Urinary bladder (tissue), 4 donors: Measurements from ENCODE around the gene BLOC1S3. TPM values are rescaled to one million over a fixed set of nuclear protein-coding genes. Genes with fewer than 3 reads are reported as not detected.

ENCODE experiments used
- DNase-seq: peaks from one replicate; pipeline ENCODE4 v3.0.0-alpha.2; 2015; ENCODE audit errors: extremely low spot score
- H3K27ac ChIP-seq: one replicate; pipeline ENCODE4 v1.5.1; 2013; ENCODE audit warnings: low read depth, mild to moderate bottlenecking, moderate library complexity
- H3K36me3 ChIP-seq: one replicate; pipeline ENCODE4 v1.6.1; 2013; ENCODE audit warnings: mild to moderate bottlenecking, moderate library complexity; ENCODE audit not compliant: insufficient read depth
- H3K4me1 ChIP-seq: one replicate; pipeline ENCODE4 v1.6.1; 2013; ENCODE audit warnings: mild to moderate bottlenecking, moderate library complexity; ENCODE audit not compliant: insufficient read depth
- H3K4me3 ChIP-seq: one replicate; pipeline ENCODE4 v1.5.1; 2013; ENCODE audit warnings: low read depth, low read length
- WGBS: extraction: QIAGEN DNeasy Blood & Tissue Kit; methylation state at CpG from one replicate; pipeline ENCODE4 v1.1.7; 2013; 5-methylcytosine and 5-hydroxymethylcytosine counted together
- polyA plus RNA-seq: library from polyadenylated mRNA; stranded (reverse); fragments of 200-250 nt; gene quantifications from one replicate; pipeline ENCODE4 v1.2.3, GENCODE V29; 2013
- total RNA-seq: library from RNA; depleted of rRNA; stranded (reverse); fragments of >200 nt; gene quantifications from one replicate; pipeline ENCODE4 v1.2.3, GENCODE V29; 2014
- donor health status: healthy with polysubstance abuse.
- donor health status: healthy.

The BLOC1S3 gene
- total and polyA plus RNA-seq, 2 donors = 3.9 to 9.3 TPM

- Histone ChIP-seq H3K4me1 (no peaks in the 10 kb centered on the region), H3K36me3 (peaks cover 3% of the 10 kb centered on the region), H3K4me3 (no peak overlapping the region), H3K27ac (no peak overlapping the region)
- DNase-seq = no peak
- 93% methylated on average over 28 of the region's 28 CpGs for WGBS
Measured at GRCh38 chr19:45141203-45141900, 37.2 kb upstream of the BLOC1S3 start.

GRCh38 chr19:45142016-45142725 lies 36.4 kb upstream of the BLOC1S3 start:
- no peak for DNase-seq
- no peaks in the 10 kb centered on the region for H3K4me1 ChIP-seq
- H3K4me3 ChIP-seq = no peak overlapping the region
- H3K36me3 ChIP-seq = peaks cover 3% of the 10 kb centered on the region
- no peak overlapping the region for H3K27ac ChIP-seq
- 93% methylated on average over 33 of the region's 33 CpGs for WGBS

GRCh38 chr19:45142726-45143110 lies 35.9 kb upstream of the BLOC1S3 start:
- no peak overlapping the region for H3K4me3 ChIP-seq
- no peaks in the 10 kb centered on the region for H3K4me1 ChIP-seq
- peaks cover 3% of the 10 kb centered on the region for H3K36me3 ChIP-seq
- WGBS = 72% methylated on average over 9 of the region's 9 CpGs
- H3K27ac ChIP-seq = no peak overlapping the region
- no peak for DNase-seq

- Histone ChIP-seq H3K27ac (no peak overlapping the region), H3K36me3 (peaks cover 2% of the 10 kb centered on the region), H3K4me3 (no peak overlapping the region), H3K4me1 (no peaks in the 10 kb centered on the region)
- DNase-seq = no peak
- 96% methylated on average over 53 of the region's 53 CpGs for WGBS
Measured at GRCh38 chr19:45144431-45145269, 33.9 kb upstream of the BLOC1S3 start.

- DNase-seq = no peak
- H3K36me3 ChIP-seq = peaks cover 2% of the 10 kb centered on the region
- WGBS = 92% methylated on average over 54 of the region's 54 CpGs
Measured at GRCh38 chr19:45145270-45146189, 33.1 kb upstream of the BLOC1S3 start.

GRCh38 chr19:45146251-45146650 lies 32.3 kb upstream of the BLOC1S3 start:
- H3K36me3 ChIP-seq = peaks cover 2% of the 10 kb centered on the region
- no peak overlapping the region for H3K4me3 ChIP-seq
- H3K4me1 ChIP-seq = no peaks in the 10 kb centered on the region
- DNase-seq = no peak
- 76% methylated on average over 13 of the region's 13 CpGs for WGBS
- no peak overlapping the region for H3K27ac ChIP-seq

More at GRCh38 chr19:45145270-45146189, 33.1 kb upstream of the BLOC1S3 start:
- Histone ChIP-seq H3K27ac (no peak overlapping the region), H3K4me3 (no peak overlapping the region), H3K4me1 (no peaks in the 10 kb centered on the region)

GRCh38 chr19:45146741-45147205 lies 31.8 kb upstream of the BLOC1S3 start:
- Histone ChIP-seq H3K36me3 (peaks cover 2% of the 10 kb centered on the region), H3K4me3 (no peak overlapping the region), H3K4me1 (no peaks in the 10 kb centered on the region), H3K27ac (no peak overlapping the region)
- 76% methylated on average over 18 of the region's 18 CpGs for WGBS
- DNase-seq = no peak

DNA sequence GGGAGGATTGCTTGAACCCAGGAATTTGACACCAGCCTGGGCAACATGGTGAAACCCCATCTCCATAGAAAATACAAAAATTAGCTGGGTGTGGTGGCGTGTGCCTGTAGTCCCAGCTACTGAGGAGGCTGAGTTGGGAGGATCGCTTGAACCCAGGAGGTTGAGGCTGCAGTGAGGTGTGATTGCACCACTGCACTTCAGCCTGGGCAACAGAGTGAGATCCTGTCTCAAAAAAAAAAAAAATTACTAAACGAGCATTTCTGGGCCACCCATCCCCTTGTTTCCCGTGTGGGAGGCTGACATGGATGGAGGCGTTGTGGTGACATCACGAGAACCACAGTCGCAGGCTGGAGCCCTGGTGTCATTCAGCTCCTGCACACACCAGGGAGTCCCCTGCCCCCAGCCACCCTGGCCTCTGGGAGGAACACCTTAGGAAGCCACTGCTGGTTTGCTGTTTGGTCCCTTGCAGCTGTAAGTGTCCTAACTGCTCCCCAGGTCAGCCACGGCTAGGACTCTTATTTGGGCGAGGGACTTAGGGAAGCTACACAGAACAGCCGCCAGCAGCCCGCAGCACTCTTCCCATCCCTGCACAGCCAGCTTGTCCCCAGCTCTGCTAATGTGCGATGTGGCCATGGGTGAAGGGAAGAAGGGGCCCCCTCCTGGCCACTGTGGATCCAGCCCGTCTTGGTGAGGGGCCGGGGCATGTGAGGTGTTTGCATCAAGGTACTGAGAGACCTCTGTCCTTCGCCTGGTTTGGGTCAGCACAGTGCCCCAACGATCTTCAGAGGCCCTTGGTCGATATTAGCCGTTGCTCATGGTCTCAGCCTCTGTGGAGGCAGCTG lies 30.5 kb upstream of the BLOC1S3 start:
- Histone ChIP-seq H3K4me3 (no peak overlapping the region), H3K4me1 (no peaks in the 10 kb centered on the region), H3K36me3 (peaks cover 2% of the 10 kb centered on the region), H3K27ac (no peak overlapping the region)
- WGBS = 81% methylated on average over 18 of the region's 18 CpGs
- DNase-seq = no peak

DNA sequence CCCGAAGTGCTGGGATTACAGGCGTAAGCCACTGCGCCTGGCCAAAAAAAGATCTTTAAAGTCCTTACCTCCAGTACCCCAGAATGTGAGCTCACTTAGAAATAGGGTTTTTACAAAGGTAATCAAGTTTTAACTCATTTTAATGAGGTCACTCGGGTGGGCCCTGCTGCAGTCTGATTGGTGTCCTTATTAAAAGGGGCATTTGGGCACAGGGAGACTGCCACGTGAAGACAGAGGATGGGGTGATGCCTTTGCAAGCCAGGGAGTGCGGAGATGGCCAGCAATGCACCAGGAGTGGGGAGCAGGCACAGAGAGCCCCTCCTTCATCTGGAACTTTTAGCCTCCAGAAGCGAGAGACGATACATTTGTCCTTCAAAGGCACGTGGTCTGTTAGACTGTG lies 29.5 kb upstream of the BLOC1S3 start:
- Histone ChIP-seq H3K4me3 (no peak overlapping the region), H3K36me3 (no peaks in the 10 kb centered on the region), H3K27ac (no peak overlapping the region), H3K4me1 (no peaks in the 10 kb centered on the region)
- WGBS = 84% methylated on average over 9 of the region's 9 CpGs
- DNase-seq = no peak

DNA sequence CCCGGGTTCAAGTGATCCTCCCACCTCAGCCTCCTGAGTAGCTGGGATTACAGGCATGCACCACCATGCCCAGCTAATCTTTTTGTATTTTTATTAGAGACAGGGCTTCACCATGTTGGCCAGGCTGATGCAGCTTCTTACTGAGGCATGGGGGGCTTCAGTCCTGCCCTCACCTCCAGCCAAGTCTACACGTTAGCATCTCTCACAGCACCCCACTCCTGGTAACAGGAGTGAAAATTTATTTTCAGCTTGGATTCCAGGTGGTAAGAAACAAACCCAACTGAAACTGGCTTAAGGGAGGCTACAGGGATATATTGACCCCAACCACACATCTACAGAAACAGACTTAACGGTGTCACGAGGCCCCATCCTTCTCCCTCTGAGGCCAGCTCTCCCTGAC lies 28.4 kb upstream of the BLOC1S3 start:
- 90% methylated on average over 4 of the region's 4 CpGs for WGBS
- no peak for DNase-seq
- Histone ChIP-seq H3K27ac (no peak overlapping the region), H3K4me3 (no peak overlapping the region), H3K4me1 (no peaks in the 10 kb centered on the region), H3K36me3 (no peaks in the 10 kb centered on the region)

GRCh38 chr19:45150751-45151281 lies 27.8 kb upstream of the BLOC1S3 start:
- no peak for DNase-seq
- H3K4me1 ChIP-seq = no peaks in the 10 kb centered on the region
- 58% methylated on average over 4 of the region's 4 CpGs for WGBS
- no peak overlapping the region for H3K27ac ChIP-seq
- no peaks in the 10 kb centered on the region for H3K36me3 ChIP-seq
- no peak overlapping the region for H3K4me3 ChIP-seq

GRCh38 chr19:45151320-45151719 lies 27.3 kb upstream of the BLOC1S3 start:
- DNase-seq = no peak
- Histone ChIP-seq H3K36me3 (no peaks in the 10 kb centered on the region), H3K4me1 (no peaks in the 10 kb centered on the region), H3K4me3 (no peak overlapping the region), H3K27ac (no peak overlapping the region)
- 84% methylated on average over 7 of the region's 7 CpGs for WGBS
